HUES64 (cell line): ENCODE measurements around the gene TRMT61B.

Experiments used
- H3K27ac ChIP-seq: 2 replicates; pipeline ENCODE4 v1.7.0; 2013; ENCODE audit warnings: low read depth, low read length, inconsistent platforms
- H3K27me3 ChIP-seq: 2 replicates; pipeline ENCODE4 v1.6.1; 2013; ENCODE audit warnings: mild to moderate bottlenecking, low read length; ENCODE audit not compliant: insufficient read depth
- H3K36me3 ChIP-seq: 2 replicates; pipeline ENCODE4 v1.6.1; 2013; ENCODE audit warnings: mild to moderate bottlenecking, low read length; ENCODE audit not compliant: insufficient read depth
- H3K4me1 ChIP-seq: 2 replicates; pipeline ENCODE4 v1.6.1; 2013; ENCODE audit warnings: mild to moderate bottlenecking, low read length, moderate library complexity; ENCODE audit not compliant: insufficient read depth
- H3K4me3 ChIP-seq: 2 replicates; pipeline ENCODE4 v1.5.1; 2013; ENCODE audit warnings: mild to moderate bottlenecking, low read length, moderate library complexity
- H3K9ac ChIP-seq: 2 replicates; pipeline ENCODE4 v1.6.1; 2013; ENCODE audit warnings: mild to moderate bottlenecking, low read depth, low read length
- H3K9me3 ChIP-seq: 2 replicates; pipeline ENCODE4 v1.6.1; 2013; ENCODE audit warnings: low read depth, low read length; ENCODE audit not compliant: insufficient read depth
- WGBS: fragments of 150-250, 120-280 bp; methylation state at CpG from one replicate; pipeline ENCODE4 v1.1.7; 2013; ENCODE audit warnings: missing lambda C conversion rate; 5-methylcytosine and 5-hydroxymethylcytosine counted together

The TRMT61B gene

DNA sequence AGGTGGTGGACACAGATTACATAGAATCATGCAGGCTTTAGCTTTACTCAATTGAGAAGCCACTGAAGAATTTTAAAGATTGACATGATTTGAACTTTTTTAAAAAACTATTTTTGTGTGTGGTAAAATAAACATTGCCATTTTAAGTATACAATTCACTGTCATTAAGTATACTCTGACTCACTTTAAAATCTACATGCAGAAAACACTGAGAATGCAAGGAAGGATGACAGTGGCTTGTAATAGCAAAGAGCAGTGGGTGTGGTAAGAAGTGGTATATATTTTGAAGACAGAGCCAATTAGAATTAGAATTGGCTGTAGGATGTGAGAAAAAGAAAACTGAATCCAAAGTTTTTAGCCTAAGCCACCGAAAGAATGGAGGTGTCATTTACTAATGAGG is 14.9 kb downstream of the TRMT61B start:
- Histone ChIP-seq H3K4me3 (no peak overlapping the region), H3K27me3 (no peaks in the 10 kb centered on the region), H3K27ac (no peak overlapping the region), H3K36me3 (peaks cover 31% of the 10 kb centered on the region), H3K9me3 (no peaks in the 10 kb centered on the region), H3K9ac (no peak overlapping the region), H3K4me1 (no peaks in the 10 kb centered on the region)
- 97% methylated on average over 1 of the region's 1 CpG for whole genome bisulfite sequencing

DNA sequence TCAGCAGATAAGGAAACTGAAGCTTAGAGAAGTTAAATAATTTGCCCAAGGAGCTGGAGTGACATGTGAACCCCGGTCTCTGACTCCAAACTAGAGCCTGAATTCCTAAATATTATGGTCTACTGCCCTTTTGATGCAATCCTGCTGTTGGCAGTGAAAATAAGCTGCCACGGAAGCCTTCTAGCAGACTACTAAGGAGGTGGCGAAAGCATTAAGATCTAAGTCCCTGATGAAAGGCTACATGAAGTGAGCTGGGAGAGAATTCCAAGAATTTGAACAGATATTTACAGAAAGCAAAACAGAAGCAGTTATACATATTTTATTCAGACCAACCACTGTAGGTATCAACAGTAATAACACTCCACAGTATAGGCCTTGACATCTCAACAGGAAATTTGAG is 28.1 kb downstream of the TRMT61B start:
- H3K27ac ChIP-seq: no peak overlapping the region
- no peaks in the 10 kb centered on the region for H3K36me3 ChIP-seq
- no peak overlapping the region for H3K4me3 ChIP-seq
- no peaks in the 10 kb centered on the region for H3K9me3 ChIP-seq
- no peaks in the 10 kb centered on the region for H3K27me3 ChIP-seq
- H3K9ac ChIP-seq: no peak overlapping the region
- H3K4me1 ChIP-seq: no peaks in the 10 kb centered on the region
- WGBS: 63% methylated on average over 3 of the region's 3 CpGs

DNA sequence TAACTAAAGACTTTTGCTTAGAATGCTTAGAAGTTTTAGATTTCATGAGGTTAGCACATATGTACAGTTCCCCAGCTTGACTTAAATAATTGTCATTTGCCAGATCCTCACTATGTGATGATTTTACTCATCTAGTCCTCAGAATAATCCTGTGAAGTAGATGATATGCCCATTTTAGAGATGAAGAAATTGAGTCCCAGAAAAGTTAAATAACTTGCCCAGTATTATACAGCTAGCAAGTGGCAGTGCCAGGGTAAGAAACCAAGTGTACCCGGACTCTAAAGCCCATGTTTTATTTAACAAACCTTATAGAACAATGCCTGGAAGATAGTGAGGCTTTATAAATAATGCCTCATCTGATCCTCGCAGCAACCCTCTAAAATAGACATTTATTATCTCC is 31.1 kb downstream of the TRMT61B start:
- H3K9ac ChIP-seq: no peak overlapping the region
- H3K36me3 ChIP-seq: no peaks in the 10 kb centered on the region
- no peak overlapping the region for H3K27ac ChIP-seq
- H3K4me1 ChIP-seq: no peaks in the 10 kb centered on the region
- H3K9me3 ChIP-seq: no peaks in the 10 kb centered on the region
- H3K27me3 ChIP-seq: no peaks in the 10 kb centered on the region
- 85% methylated on average over 2 of the region's 2 CpGs for WGBS
- H3K4me3 ChIP-seq: no peak overlapping the region

DNA sequence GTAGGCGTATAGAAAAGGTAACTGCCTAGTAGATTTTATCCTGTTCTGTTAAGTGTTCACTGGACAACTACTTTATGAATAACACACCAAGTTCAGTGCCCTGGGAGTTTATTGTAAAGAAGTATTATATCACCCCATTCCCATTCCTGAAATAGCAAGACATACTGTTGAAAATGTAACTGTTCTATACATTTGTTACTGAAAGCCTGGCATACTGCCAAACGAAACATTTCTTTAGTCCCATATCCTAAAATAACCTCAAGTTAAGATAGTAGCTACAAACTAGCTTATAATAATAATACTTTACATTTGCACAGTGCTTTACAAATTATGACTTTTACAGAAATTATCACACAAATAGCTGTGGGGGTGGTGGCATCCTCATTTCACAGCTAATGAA is 34.3 kb downstream of the TRMT61B start:
- Histone ChIP-seq H3K36me3 (no peaks in the 10 kb centered on the region), H3K9ac (no peak overlapping the region), H3K9me3 (no peaks in the 10 kb centered on the region), H3K27me3 (no peaks in the 10 kb centered on the region), H3K4me3 (no peak overlapping the region), H3K27ac (no peak overlapping the region), H3K4me1 (no peaks in the 10 kb centered on the region)
- 88% methylated on average over 2 of the region's 2 CpGs for WGBS

DNA sequence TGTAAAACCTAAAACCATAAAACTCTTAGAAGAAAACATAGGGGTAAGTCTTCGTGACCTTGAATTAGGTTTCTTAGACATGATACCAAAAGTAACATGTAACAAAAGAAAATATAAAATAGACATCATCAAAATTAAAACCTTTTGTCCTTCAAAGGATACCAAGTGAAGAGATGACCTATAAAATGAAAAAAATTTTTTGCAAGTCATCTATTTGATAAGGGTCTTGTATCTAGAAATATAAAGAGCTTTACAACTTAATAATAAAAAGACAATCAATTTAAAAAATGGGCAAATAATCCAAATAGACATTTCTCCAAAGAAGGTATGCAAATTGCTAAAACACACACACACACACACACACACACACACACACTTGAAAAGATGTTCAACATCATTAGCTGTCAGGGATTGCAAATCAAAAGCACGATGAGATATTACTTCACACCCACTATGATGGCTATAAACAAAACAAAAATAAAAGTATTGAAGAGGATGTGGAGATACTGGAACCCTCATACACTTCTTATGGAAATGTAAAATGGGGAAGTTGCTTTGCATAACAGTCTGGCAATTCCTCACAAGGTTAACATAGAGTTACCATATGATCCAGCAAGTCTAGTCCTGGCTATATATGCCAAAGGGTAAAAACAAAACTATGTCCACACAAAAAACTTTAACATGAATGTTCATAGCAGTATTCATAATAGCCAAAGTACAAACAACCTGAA is 36.2 kb downstream of the TRMT61B start:
- Histone ChIP-seq H3K27ac (no peak overlapping the region), H3K27me3 (no peaks in the 10 kb centered on the region), H3K9ac (no peak overlapping the region), H3K4me3 (no peak overlapping the region), H3K4me1 (no peaks in the 10 kb centered on the region), H3K9me3 (no peaks in the 10 kb centered on the region), H3K36me3 (no peaks in the 10 kb centered on the region)
- whole genome bisulfite sequencing: no CpG with 5 or more reads among the region's 2 CpGs

DNA sequence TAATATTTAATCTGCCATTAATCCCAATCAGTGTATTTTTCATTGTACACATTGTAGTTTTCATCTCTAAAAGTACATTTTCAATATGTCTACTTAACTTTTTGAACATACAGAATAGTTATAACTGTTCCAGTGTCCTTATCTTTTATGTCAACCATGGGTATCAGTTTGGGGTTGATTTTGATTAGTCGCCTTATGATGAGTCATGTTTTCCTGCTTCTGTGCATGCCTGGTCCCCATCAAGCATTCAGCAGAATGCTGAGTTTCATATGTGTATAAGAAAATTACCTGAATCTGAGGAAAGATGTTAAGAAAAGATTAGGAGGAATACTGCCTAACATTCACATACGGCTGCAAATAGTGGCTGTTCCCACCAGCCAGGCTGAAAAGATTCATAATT is 41.7 kb downstream of the TRMT61B start:
- Histone ChIP-seq H3K36me3 (no peaks in the 10 kb centered on the region), H3K27ac (no peak overlapping the region), H3K9me3 (no peaks in the 10 kb centered on the region), H3K9ac (no peak overlapping the region), H3K4me1 (no peaks in the 10 kb centered on the region), H3K27me3 (no peaks in the 10 kb centered on the region), H3K4me3 (no peak overlapping the region)
- WGBS: 91% methylated on average over 2 of the region's 2 CpGs

DNA sequence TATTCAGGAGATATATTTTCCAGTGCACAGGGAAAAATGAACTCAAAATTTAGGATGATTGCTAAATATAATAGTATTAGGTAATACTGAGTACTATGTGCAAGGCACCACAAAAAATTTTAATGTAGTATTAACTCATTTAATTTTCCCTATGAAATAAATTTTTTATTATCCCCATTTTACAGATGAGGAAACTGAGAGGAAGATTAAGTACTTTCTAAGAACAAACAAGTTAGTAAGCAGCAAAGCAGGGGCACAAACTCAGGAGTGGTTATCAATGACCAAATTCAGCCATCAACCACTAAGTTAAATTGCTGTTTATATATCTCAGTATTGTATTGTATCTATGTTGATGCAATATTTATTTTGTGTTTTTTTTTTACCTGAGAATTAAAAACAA is 45.2 kb downstream of the TRMT61B start:
- H3K27ac ChIP-seq: no peak overlapping the region

DNA sequence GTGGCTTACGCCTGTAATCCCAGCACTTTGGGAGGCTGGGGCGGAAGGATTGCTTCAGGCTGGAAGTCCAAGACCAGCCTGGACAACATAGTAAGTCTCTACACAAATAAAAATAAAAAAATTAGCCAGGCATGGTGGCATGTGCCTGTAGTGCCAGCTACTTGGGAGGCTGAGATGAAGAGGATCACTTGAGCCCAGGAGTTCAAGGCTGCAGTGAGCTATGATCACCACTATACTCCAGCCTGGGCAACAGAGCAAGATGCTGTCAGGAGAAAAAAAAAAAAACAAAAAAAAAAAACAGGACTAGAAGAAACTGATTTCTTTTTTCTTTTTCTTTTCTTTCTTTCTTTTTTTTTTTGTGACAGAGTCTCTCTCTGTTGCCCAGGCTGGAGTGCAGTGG is 45.9 kb downstream of the TRMT61B start:
- 100% methylated on average over 2 of the region's 2 CpGs for WGBS
- no peak overlapping the region for H3K9ac ChIP-seq

More for the DNA sequence above, 45.2 kb downstream of the TRMT61B start:
- no peak overlapping the region for H3K4me3 ChIP-seq
- H3K27me3 ChIP-seq: no peaks in the 10 kb centered on the region
- H3K9ac ChIP-seq: no peak overlapping the region
- H3K4me1 ChIP-seq: no peaks in the 10 kb centered on the region
- no peaks in the 10 kb centered on the region for H3K36me3 ChIP-seq
- H3K9me3 ChIP-seq: no peaks in the 10 kb centered on the region

DNA sequence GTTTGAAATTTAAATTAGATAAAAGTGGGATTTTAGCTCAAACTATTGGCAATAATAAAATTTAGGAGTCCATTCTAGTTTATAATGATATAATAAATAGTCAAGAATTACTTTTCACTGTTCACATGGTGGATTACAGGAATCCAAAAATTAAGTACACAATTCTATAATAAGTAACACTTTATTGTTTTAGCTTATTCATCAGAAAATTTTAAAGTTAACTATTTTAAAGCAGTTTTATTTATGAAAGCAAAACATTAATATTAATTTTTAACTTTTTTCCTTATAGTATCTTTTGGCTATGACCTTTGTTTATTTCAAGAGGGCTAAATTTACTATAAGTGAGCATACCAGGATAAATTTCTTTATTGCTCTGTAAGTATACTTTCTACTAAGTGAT is 48.1 kb downstream of the TRMT61B start:
- H3K36me3 ChIP-seq: no peaks in the 10 kb centered on the region
- H3K4me3 ChIP-seq: no peak overlapping the region
- no peaks in the 10 kb centered on the region for H3K27me3 ChIP-seq
- no peaks in the 10 kb centered on the region for H3K4me1 ChIP-seq
- no peak overlapping the region for H3K9ac ChIP-seq
- H3K27ac ChIP-seq: no peak overlapping the region
- no peaks in the 10 kb centered on the region for H3K9me3 ChIP-seq

More for the DNA sequence above, 45.9 kb downstream of the TRMT61B start:
- Histone ChIP-seq H3K4me1 (no peaks in the 10 kb centered on the region), H3K36me3 (no peaks in the 10 kb centered on the region), H3K27ac (no peak overlapping the region), H3K4me3 (no peak overlapping the region), H3K9me3 (no peaks in the 10 kb centered on the region), H3K27me3 (no peaks in the 10 kb centered on the region)

DNA sequence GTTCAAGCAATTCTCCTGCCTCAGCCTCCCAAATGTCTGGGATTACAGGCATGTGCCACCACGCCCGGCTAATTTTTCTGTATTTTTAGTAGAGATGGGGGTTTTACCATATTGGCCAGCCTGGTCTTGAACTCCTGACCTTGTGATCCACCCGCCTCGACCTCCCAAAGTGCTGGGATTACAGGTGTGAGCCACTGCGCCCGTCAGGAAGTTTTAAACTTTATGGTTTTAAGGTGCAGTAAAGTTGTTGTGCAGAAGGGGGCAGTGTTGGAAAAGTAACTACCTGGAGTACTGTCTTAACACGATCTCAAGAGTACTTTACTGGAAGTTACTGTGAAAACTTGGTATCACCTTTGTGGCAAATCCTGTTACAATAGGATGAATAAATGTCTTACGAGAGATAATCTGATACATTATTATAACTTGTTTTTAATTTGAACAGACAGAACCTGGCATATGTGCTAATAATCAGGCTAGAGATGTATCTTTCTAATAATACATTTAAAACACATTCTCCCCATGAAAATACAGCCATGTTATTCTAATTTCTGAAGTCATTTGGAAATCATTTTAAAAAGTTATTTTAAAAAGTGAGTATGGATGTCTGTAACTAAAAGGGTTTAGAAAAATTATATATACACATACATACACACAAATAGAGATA is 48.7 kb downstream of the TRMT61B start:
- H3K36me3 ChIP-seq: no peaks in the 10 kb centered on the region
- H3K4me3 ChIP-seq: no peak overlapping the region
- H3K27me3 ChIP-seq: no peaks in the 10 kb centered on the region
- no peak overlapping the region for H3K9ac ChIP-seq
- 23% methylated on average over 7 of the region's 8 CpGs for WGBS
- H3K4me1 ChIP-seq: no peaks in the 10 kb centered on the region
- H3K27ac ChIP-seq: no peak overlapping the region
- H3K9me3 ChIP-seq: no peaks in the 10 kb centered on the region

DNA sequence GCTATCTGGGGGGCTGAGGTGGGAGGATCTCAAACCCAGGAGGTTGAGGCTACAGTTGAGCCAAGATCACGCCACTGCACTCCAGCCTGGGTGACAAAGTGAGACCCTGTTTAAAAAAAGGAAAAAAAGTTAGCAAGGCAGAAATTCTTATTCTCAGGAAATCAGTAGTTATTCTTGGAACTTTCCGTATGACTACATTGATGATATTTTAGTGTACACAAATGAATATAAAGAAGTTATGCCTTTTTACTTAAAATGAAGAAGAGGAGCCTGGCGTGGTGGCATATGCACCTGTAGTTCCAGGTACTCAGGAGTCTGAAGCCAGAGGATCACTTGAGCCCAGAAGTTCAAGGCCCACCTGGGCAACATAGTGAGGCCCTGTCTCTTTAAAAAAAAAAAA is 52.1 kb downstream of the TRMT61B start:
- Histone ChIP-seq H3K27me3 (no peaks in the 10 kb centered on the region), H3K9me3 (no peaks in the 10 kb centered on the region), H3K9ac (no peak overlapping the region), H3K4me3 (no peak overlapping the region), H3K27ac (no peak overlapping the region), H3K36me3 (no peaks in the 10 kb centered on the region), H3K4me1 (no peaks in the 10 kb centered on the region)
- WGBS: 98% methylated on average over 3 of the region's 3 CpGs
